ENCODE data around the gene CEP290. TPM values are rescaled to one million over a fixed set of nuclear protein-coding genes. Genes with fewer than 3 reads are reported as not detected.
A peak's percentile ranks its signal among the peaks of the same experiment; 100 is the strongest.

The CEP290 gene
- total and polyA plus RNA-seq, 2 experiments from 2014 or later = 17.3 to 25.7 TPM

GRCh38 chr12:88144037-88144436, 2.1 kb upstream of the CEP290 start (continued):
- TF ChIP-seq JUNB (IDR thresholded peaks at IDR 0.05; ENCODE audit: unreplicated experiment) (no peak), CREB1 (CRISPR knock-in tag; IDR thresholded peaks at IDR 0.05; ENCODE audit: low read depth) (no peak), NANOG (IDR thresholded peaks at IDR 0.05; ENCODE audit: borderline replicate concordance) (no peak), ZNF331 (CRISPR knock-in tag; IDR thresholded peaks at IDR 0.05; ENCODE audit: low read depth) (no peak)
- TF ChIP-seq, protein P1, sequence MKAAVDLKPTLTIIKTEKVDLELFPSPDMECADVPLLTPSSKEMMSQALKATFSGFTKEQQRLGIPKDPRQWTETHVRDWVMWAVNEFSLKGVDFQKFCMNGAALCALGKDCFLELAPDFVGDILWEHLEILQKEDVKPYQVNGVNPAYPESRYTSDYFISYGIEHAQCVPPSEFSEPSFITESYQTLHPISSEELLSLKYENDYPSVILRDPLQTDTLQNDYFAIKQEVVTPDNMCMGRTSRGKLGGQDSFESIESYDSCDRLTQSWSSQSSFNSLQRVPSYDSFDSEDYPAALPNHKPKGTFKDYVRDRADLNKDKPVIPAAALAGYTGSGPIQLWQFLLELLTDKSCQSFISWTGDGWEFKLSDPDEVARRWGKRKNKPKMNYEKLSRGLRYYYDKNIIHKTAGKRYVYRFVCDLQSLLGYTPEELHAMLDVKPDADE (IDR thresholded peaks at IDR 0.05) = no peak

- peak overlapping the region; percentile 76 for H3K4me3 ChIP-seq
- Mint-ChIP-seq H3K27me3 (ENCODE audit: insufficient read depth, low read depth, poor library complexity) (peaks cover 6% of the 10 kb centered on the region), H3K36me3 (ENCODE audit: low read depth) (no peaks in the 10 kb centered on the region), H3K27ac (peak overlapping the region; percentile 96), H3K4me1 (peaks cover 38% of the 10 kb centered on the region), H3K9me3 (no peaks in the 10 kb centered on the region), H3K4me3 (peak overlapping the region; percentile 99)
- H4K20me1 ChIP-seq (replicated peaks; ENCODE audit: insufficient read depth) = no peaks in the 10 kb centered on the region
- no peaks in the 10 kb centered on the region for H3K36me3 ChIP-seq (ENCODE audit: insufficient read depth)
- peak overlapping the region; percentile 94 for H2AFZ ChIP-seq
- H3K27me3 ChIP-seq (ENCODE audit: insufficient read depth) = no peaks in the 10 kb centered on the region
- peak overlapping the region; percentile 80 for H3K4me2 ChIP-seq
- ATAC-seq (peak; percentile 22), DNase-seq (ENCODE audit: low spot score) (peak; percentile 51)
- peak overlapping the region; percentile 76 for H3K27ac ChIP-seq (ENCODE audit: low read depth)
- H3K4me1 ChIP-seq (ENCODE audit: insufficient read depth) = peaks cover 32% of the 10 kb centered on the region
- peaks cover 48% of the 10 kb centered on the region for H3K79me2 ChIP-seq (replicated peaks; ENCODE audit: insufficient read depth)
- no peaks in the 10 kb centered on the region for H3K9me2 ChIP-seq (ENCODE audit: insufficient read depth)
- no peaks in the 10 kb centered on the region for H3F3A ChIP-seq (replicated peaks; ENCODE audit: low read depth)
- no peak for TF ChIP-seq STAT1 (IDR thresholded peaks at IDR 0.05; ENCODE audit: unreplicated experiment)
- TF ChIP-seq, protein P2, sequence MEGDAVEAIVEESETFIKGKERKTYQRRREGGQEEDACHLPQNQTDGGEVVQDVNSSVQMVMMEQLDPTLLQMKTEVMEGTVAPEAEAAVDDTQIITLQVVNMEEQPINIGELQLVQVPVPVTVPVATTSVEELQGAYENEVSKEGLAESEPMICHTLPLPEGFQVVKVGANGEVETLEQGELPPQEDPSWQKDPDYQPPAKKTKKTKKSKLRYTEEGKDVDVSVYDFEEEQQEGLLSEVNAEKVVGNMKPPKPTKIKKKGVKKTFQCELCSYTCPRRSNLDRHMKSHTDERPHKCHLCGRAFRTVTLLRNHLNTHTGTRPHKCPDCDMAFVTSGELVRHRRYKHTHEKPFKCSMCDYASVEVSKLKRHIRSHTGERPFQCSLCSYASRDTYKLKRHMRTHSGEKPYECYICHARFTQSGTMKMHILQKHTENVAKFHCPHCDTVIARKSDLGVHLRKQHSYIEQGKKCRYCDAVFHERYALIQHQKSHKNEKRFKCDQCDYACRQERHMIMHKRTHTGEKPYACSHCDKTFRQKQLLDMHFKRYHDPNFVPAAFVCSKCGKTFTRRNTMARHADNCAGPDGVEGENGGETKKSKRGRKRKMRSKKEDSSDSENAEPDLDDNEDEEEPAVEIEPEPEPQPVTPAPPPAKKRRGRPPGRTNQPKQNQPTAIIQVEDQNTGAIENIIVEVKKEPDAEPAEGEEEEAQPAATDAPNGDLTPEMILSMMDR (conservative IDR thresholded peaks at IDR 0.05; ENCODE audit: low read depth in 2 of 2) = no peak
Observed at GRCh38 chr12:88142610-88142991, 713 bp upstream of the CEP290 start.

- Histone ChIP-seq H3F3A (replicated peaks; ENCODE audit: low read depth) (no peaks in the 10 kb centered on the region), H3K27ac (ENCODE audit: low read depth) (no peak overlapping the region), H3K79me2 (replicated peaks; ENCODE audit: insufficient read depth) (peaks cover 36% of the 10 kb centered on the region), H3K9me2 (ENCODE audit: insufficient read depth) (no peaks in the 10 kb centered on the region), H3K4me3 (peak overlapping the region; percentile 76), H2AFZ (peak overlapping the region; percentile 73), H4K20me1 (replicated peaks; ENCODE audit: insufficient read depth) (no peaks in the 10 kb centered on the region), H3K36me3 (ENCODE audit: insufficient read depth) (no peaks in the 10 kb centered on the region), H3K4me1 (ENCODE audit: insufficient read depth) (peaks cover 29% of the 10 kb centered on the region), H3K4me2 (peak overlapping the region; percentile 78), H3K27me3 (ENCODE audit: insufficient read depth) (no peaks in the 10 kb centered on the region)
- Mint-ChIP-seq H3K9me3 (no peaks in the 10 kb centered on the region), H3K27me3 (ENCODE audit: insufficient read depth, low read depth, poor library complexity) (peaks cover 6% of the 10 kb centered on the region), H3K27ac (peak overlapping the region; percentile 74; the same call in 1 of the 2 replicates), H3K4me1 (peaks cover 36% of the 10 kb centered on the region), H3K4me3 (peak overlapping the region; percentile 99), H3K36me3 (ENCODE audit: low read depth) (no peaks in the 10 kb centered on the region)
- DNase-seq (ENCODE audit: low spot score) (no peak), ATAC-seq (no peak)
- TF ChIP-seq, protein P2 (conservative IDR thresholded peaks at IDR 0.05; ENCODE audit: low read depth in 2 of 2) = no peak
- no peak for TF ChIP-seq JUNB (IDR thresholded peaks at IDR 0.05; ENCODE audit: unreplicated experiment)
- TF ChIP-seq POLR2AphosphoS5 (IDR thresholded peaks at IDR 0.05; ENCODE audit: low read depth) = no peak
- no peak for TF ChIP-seq STAT1 (IDR thresholded peaks at IDR 0.05; ENCODE audit: unreplicated experiment)
- TF ChIP-seq ZNF114 (CRISPR knock-in tag; IDR thresholded peaks at IDR 0.05) = no peak
- TF ChIP-seq ZNF331 (CRISPR knock-in tag; IDR thresholded peaks at IDR 0.05; ENCODE audit: low read depth) = no peak
- TF ChIP-seq, protein P3, sequence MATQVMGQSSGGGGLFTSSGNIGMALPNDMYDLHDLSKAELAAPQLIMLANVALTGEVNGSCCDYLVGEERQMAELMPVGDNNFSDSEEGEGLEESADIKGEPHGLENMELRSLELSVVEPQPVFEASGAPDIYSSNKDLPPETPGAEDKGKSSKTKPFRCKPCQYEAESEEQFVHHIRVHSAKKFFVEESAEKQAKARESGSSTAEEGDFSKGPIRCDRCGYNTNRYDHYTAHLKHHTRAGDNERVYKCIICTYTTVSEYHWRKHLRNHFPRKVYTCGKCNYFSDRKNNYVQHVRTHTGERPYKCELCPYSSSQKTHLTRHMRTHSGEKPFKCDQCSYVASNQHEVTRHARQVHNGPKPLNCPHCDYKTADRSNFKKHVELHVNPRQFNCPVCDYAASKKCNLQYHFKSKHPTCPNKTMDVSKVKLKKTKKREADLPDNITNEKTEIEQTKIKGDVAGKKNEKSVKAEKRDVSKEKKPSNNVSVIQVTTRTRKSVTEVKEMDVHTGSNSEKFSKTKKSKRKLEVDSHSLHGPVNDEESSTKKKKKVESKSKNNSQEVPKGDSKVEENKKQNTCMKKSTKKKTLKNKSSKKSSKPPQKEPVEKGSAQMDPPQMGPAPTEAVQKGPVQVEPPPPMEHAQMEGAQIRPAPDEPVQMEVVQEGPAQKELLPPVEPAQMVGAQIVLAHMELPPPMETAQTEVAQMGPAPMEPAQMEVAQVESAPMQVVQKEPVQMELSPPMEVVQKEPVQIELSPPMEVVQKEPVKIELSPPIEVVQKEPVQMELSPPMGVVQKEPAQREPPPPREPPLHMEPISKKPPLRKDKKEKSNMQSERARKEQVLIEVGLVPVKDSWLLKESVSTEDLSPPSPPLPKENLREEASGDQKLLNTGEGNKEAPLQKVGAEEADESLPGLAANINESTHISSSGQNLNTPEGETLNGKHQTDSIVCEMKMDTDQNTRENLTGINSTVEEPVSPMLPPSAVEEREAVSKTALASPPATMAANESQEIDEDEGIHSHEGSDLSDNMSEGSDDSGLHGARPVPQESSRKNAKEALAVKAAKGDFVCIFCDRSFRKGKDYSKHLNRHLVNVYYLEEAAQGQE (IDR thresholded peaks at IDR 0.05; ENCODE audit: unreplicated experiment) = no peak
Observed at GRCh38 chr12:88141425-88141773, 489 bp downstream of the CEP290 start.

Measured in GM23338 (cell line).